ENCODE results near the gene SAAL1. TPM values are rescaled to one million over a fixed set of nuclear protein-coding genes. Genes with fewer than 3 reads are reported as not detected.

The SAAL1 gene
- total and polyA plus RNA-seq, 2 donors (not counting 1 experiment from before 2014, with no cell fraction given) = 12.8 to 35.2 TPM

DNA sequence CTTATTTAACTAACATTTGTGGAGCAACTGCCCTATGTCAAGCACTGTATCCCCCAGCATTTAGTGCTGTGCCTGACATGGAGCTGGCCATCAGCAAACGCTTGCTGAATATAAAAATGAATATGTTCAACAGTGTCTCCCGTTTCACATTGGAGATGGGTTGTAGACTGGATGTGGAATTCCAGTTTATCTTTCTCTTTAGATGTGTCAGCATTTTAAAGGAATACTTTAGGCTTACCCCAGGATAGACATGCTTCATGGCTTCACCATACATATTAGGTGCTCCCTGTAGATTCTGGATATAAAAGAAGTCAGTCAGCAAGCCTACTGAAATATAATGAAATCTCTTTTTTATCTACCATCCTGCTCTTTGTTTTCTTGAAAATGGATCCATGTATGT, 38.5 kb downstream of the SAAL1 start:
- CTCF ChIA-PET = no interaction called here
- intact Hi-C loops (cut with micrococcal nuclease) = no loop called here

GRCh38 chr11:18066626-18067025, 39.3 kb downstream of the SAAL1 start:
- no peak for DNase-seq
- no peaks in the 10 kb centered on the region for H3K9me3 ChIP-seq (ENCODE audit: control extremely low read depth in 1 of 3, control insufficient read depth in 2 of 3, insufficient read depth in 1 of 3, low read length in 2 of 3)
- no peak for TF ChIP-seq EZH2 (IDR thresholded peaks at IDR 0.05; ENCODE audit: borderline replicate concordance, insufficient read depth, low read depth, low read length, poor library complexity, severe bottlenecking)
- TF ChIP-seq, protein P1, sequence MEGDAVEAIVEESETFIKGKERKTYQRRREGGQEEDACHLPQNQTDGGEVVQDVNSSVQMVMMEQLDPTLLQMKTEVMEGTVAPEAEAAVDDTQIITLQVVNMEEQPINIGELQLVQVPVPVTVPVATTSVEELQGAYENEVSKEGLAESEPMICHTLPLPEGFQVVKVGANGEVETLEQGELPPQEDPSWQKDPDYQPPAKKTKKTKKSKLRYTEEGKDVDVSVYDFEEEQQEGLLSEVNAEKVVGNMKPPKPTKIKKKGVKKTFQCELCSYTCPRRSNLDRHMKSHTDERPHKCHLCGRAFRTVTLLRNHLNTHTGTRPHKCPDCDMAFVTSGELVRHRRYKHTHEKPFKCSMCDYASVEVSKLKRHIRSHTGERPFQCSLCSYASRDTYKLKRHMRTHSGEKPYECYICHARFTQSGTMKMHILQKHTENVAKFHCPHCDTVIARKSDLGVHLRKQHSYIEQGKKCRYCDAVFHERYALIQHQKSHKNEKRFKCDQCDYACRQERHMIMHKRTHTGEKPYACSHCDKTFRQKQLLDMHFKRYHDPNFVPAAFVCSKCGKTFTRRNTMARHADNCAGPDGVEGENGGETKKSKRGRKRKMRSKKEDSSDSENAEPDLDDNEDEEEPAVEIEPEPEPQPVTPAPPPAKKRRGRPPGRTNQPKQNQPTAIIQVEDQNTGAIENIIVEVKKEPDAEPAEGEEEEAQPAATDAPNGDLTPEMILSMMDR (IDR thresholded peaks at IDR 0.05) = no peak
- H3K4me1 ChIP-seq (ENCODE audit: control insufficient read depth in 2 of 2, insufficient read depth in 2 of 2, low read length in 2 of 2) = no peaks in the 10 kb centered on the region
- Mint-ChIP-seq H3K4me3 (no peak overlapping the region), H3K27ac (no peak overlapping the region), H3K4me1 (no peaks in the 10 kb centered on the region), H3K27me3 (no peaks in the 10 kb centered on the region), H3K9me3 (ENCODE audit: insufficient read depth) (no peaks in the 10 kb centered on the region)
- no peak overlapping the region for H3K27ac ChIP-seq (ENCODE audit: low read length in 2 of 2)
- H2AFZ ChIP-seq (ENCODE audit: insufficient read depth, low read depth, low read length, poor library complexity, severe bottlenecking) = no peak overlapping the region
- no peaks in the 10 kb centered on the region for H4K20me1 ChIP-seq (ENCODE audit: control insufficient read depth, insufficient read depth, low read length, poor library complexity, severe bottlenecking)
- WGBS (ENCODE audit: insufficient coverage) = no CpG with 5 or more reads among the region's 2 CpGs
- H3K79me2 ChIP-seq (ENCODE audit: control insufficient read depth, insufficient read depth, low read length) = no peaks in the 10 kb centered on the region
- no peak for ATAC-seq (ENCODE audit: low read depth)
- no peak overlapping the region for H3K9ac ChIP-seq (ENCODE audit: low read length)
- H3K4me2 ChIP-seq (replicated peaks; ENCODE audit: low read depth, low read length, poor library complexity, severe bottlenecking) = no peak overlapping the region
- intact Hi-C loops (cut with micrococcal nuclease) = no loop called here
- ChIA-PET CTCF (no interaction called here), POLR2A (no interaction called here)
- H3K27me3 ChIP-seq (replicated peaks in 1 of 4; ENCODE audit: control extremely low read depth in 1 of 4, control insufficient read depth in 3 of 4, insufficient read depth in 4 of 4, low read length in 3 of 4) = no peaks in the 10 kb centered on the region
- no peaks in the 10 kb centered on the region for H3K36me3 ChIP-seq (replicated peaks in 1 of 2; ENCODE audit: control extremely low read depth in 1 of 2, control insufficient read depth in 1 of 2, extremely low read depth in 1 of 2, insufficient read depth in 2 of 2, low read length in 1 of 2)
- no peak overlapping the region for H3K4me3 ChIP-seq (ENCODE audit: control extremely low read depth in 1 of 5, extremely low read depth in 1 of 5, insufficient read depth in 1 of 5, low read depth in 2 of 5, low read length in 4 of 5)

More for the DNA sequence above, 38.5 kb downstream of the SAAL1 start:
- Mint-ChIP-seq H3K9me3 (ENCODE audit: insufficient read depth) (no peaks in the 10 kb centered on the region), H3K4me3 (no peak overlapping the region), H3K4me1 (no peaks in the 10 kb centered on the region), H3K27ac (no peak overlapping the region), H3K27me3 (no peaks in the 10 kb centered on the region)
- WGBS (ENCODE audit: insufficient coverage) = 100% methylated on average over 1 of the region's 2 CpGs
- Histone ChIP-seq H3K4me1 (ENCODE audit: control insufficient read depth in 2 of 2, insufficient read depth in 2 of 2, low read length in 2 of 2) (no peaks in the 10 kb centered on the region), H3K79me2 (ENCODE audit: control insufficient read depth, insufficient read depth, low read length) (no peaks in the 10 kb centered on the region), H3K4me3 (ENCODE audit: control extremely low read depth in 1 of 5, extremely low read depth in 1 of 5, insufficient read depth in 1 of 5, low read depth in 2 of 5, low read length in 4 of 5) (no peak overlapping the region), H3K9me3 (ENCODE audit: control extremely low read depth in 1 of 3, control insufficient read depth in 2 of 3, insufficient read depth in 1 of 3, low read length in 2 of 3) (no peaks in the 10 kb centered on the region), H2AFZ (ENCODE audit: insufficient read depth, low read depth, low read length, poor library complexity, severe bottlenecking) (no peak overlapping the region), H3K27ac (ENCODE audit: low read length in 2 of 2) (no peak overlapping the region), H3K9ac (ENCODE audit: low read length) (no peak overlapping the region), H3K27me3 (replicated peaks in 1 of 4; ENCODE audit: control extremely low read depth in 1 of 4, control insufficient read depth in 3 of 4, insufficient read depth in 4 of 4, low read length in 3 of 4) (no peaks in the 10 kb centered on the region), H3K36me3 (replicated peaks in 1 of 2; ENCODE audit: control extremely low read depth in 1 of 2, control insufficient read depth in 1 of 2, extremely low read depth in 1 of 2, insufficient read depth in 2 of 2, low read length in 1 of 2) (no peaks in the 10 kb centered on the region), H4K20me1 (ENCODE audit: control insufficient read depth, insufficient read depth, low read length, poor library complexity, severe bottlenecking) (no peaks in the 10 kb centered on the region), H3K4me2 (replicated peaks; ENCODE audit: low read depth, low read length, poor library complexity, severe bottlenecking) (no peak overlapping the region)
- TF ChIP-seq, protein P1 (IDR thresholded peaks at IDR 0.05) = no peak
- TF ChIP-seq EZH2 (IDR thresholded peaks at IDR 0.05; ENCODE audit: borderline replicate concordance, insufficient read depth, low read depth, low read length, poor library complexity, severe bottlenecking) = no peak
- DNase-seq (no peak), ATAC-seq (ENCODE audit: low read depth) (no peak)
- POLR2A ChIA-PET = no interaction called here
